PC-3 (cell line): Measurements from ENCODE around the gene TNP2.

Experiments used
- EZH2 ChIP-seq: fragments of 300-600 bp; sonication (generic); IDR thresholded peaks from one replicate; pipeline ENCODE4 v1.6.1; 2017; ENCODE audit warnings: antibody characterized with exemption, mild to moderate bottlenecking, low read length; ENCODE audit not compliant: unreplicated experiment
- TF ChIP-seq, protein P1 (sequence below): fragments of 300-600 bp; sonication (generic); conservative IDR thresholded peaks from 2 replicates; pipeline ENCODE4 v1.5.1; 2017; ENCODE audit warnings: antibody characterized with exemption, low read depth, mild to moderate bottlenecking, low read length

GRCh38 chr16:11310634-11310977 lies 41.5 kb upstream of the TNP2 start:
- TF ChIP-seq EZH2: no peak
- TF ChIP-seq, protein P1, sequence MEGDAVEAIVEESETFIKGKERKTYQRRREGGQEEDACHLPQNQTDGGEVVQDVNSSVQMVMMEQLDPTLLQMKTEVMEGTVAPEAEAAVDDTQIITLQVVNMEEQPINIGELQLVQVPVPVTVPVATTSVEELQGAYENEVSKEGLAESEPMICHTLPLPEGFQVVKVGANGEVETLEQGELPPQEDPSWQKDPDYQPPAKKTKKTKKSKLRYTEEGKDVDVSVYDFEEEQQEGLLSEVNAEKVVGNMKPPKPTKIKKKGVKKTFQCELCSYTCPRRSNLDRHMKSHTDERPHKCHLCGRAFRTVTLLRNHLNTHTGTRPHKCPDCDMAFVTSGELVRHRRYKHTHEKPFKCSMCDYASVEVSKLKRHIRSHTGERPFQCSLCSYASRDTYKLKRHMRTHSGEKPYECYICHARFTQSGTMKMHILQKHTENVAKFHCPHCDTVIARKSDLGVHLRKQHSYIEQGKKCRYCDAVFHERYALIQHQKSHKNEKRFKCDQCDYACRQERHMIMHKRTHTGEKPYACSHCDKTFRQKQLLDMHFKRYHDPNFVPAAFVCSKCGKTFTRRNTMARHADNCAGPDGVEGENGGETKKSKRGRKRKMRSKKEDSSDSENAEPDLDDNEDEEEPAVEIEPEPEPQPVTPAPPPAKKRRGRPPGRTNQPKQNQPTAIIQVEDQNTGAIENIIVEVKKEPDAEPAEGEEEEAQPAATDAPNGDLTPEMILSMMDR: no peak
